MG63 (cell line): ENCODE measurements around the gene SECISBP2. TPM values are rescaled to one million over a fixed set of nuclear protein-coding genes. Genes with fewer than 3 reads are reported as not detected.

Experiments
- DNase-seq: peaks from one replicate; pipeline ENCODE4 v3.0.0-alpha.2; 2020
- H3K27me3 ChIP-seq: fragments of 250-450 bp; sonication (Bioruptor Pico); 2 replicates; pipeline ENCODE4 v1.5.1; 2020; ENCODE audit warnings: mild to moderate bottlenecking, moderate library complexity
- H3K36me3 ChIP-seq: fragments of 250-450 bp; sonication (Bioruptor Pico); 2 replicates; pipeline ENCODE4 v1.5.1; 2020; ENCODE audit warnings: mild to moderate bottlenecking, moderate library complexity
- H3K4me3 ChIP-seq: fragments of 250-450 bp; sonication (Bioruptor Pico); 2 replicates; pipeline ENCODE4 v1.5.1; 2020; ENCODE audit warnings: mild to moderate bottlenecking, moderate library complexity
- H3K9me3 ChIP-seq: fragments of 250-450 bp; sonication (Bioruptor Pico); 2 replicates; pipeline ENCODE4 v1.5.1; 2020; ENCODE audit warnings: mild to moderate bottlenecking, moderate library complexity
- total RNA-seq: library from RNA; depleted of rRNA; stranded (reverse); fragments of >200 nt; shearing (Covaris generic); gene quantifications from 2 replicates; pipeline ENCODE4 v1.2.3, GENCODE V29; 2014; ENCODE audit warnings: low replicate concordance; rRNA removed

The SECISBP2 gene
- total RNA-seq, 1 experiment from 2014 or later = 9.7 TPM

- Histone ChIP-seq H3K4me3 (no peak overlapping the region), H3K27me3 (no peaks in the 10 kb centered on the region), H3K36me3 (no peaks in the 10 kb centered on the region), H3K9me3 (no peaks in the 10 kb centered on the region)
- no peak for DNase-seq
These were observed 77.8 kb downstream of the SECISBP2 start for GRCh38 chr9:89395931-89396710.

- no peak overlapping the region for H3K4me3 ChIP-seq
- H3K9me3 ChIP-seq = no peaks in the 10 kb centered on the region
- H3K27me3 ChIP-seq = no peaks in the 10 kb centered on the region
- DNase-seq = no peak
- no peaks in the 10 kb centered on the region for H3K36me3 ChIP-seq
These were observed 79.2 kb downstream of the SECISBP2 start for GRCh38 chr9:89397471-89397870.

DNA sequence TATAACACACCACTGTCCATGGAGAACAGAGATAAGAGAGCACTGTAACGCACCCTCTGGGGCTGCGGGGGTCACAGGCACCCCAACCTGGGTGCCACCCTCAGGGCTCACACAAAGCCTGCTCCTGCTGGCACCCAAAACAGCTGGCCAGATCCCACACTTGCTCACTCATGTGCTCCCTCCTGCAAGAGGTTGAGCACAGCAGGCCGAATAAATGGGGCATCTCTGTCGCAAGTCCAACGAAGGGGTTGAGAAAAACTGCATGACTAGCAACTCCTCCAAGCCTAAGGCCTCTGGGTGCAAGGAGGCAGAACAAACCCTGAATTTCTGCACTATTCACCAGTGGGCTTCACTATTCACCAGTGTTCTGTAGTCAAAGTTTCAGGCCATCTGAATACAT lies 80.3 kb downstream of the SECISBP2 start:
- Histone ChIP-seq H3K36me3 (no peaks in the 10 kb centered on the region), H3K9me3 (no peaks in the 10 kb centered on the region), H3K4me3 (no peak overlapping the region), H3K27me3 (no peaks in the 10 kb centered on the region)
- DNase-seq = no peak

- Histone ChIP-seq H3K9me3 (no peaks in the 10 kb centered on the region), H3K4me3 (no peak overlapping the region), H3K27me3 (no peaks in the 10 kb centered on the region), H3K36me3 (no peaks in the 10 kb centered on the region)
- DNase-seq = no peak
These were observed 82.3 kb downstream of the SECISBP2 start for GRCh38 chr9:89400403-89401116.

DNA sequence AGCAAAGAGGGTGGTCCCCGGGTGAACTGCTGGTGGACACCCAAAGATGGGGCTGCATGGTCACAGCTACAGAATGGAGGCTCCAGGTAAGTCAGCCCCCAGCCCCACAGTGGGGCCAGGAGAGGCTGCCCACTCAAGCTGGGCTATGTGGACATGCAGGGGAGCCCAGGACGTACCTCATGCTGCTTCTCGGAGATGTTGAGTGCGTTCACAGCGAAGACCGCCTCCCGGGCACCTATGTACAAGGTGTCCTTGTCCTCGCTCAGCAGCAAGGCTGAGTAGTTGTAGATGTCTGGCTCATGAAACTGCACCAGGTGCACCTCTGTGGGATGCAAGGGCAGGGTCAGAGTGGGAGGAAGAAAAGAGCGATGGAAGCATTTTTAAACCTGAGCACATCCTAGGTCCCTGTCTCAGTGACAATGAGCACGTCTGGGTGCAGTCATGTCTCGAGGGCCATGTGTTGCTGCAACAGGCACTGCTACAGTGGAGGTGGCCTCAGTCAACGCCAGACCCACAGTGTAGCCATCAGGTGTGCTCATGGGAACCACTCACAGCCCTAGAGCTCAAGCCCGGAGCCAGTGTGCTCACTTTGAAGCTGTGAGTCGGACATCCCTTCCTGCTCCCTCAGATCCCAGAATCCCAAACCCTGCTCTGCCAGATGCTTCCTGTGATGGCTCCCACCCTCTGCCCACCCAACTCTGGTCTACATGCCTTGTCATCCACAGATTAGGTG lies 84.6 kb downstream of the SECISBP2 start:
- DNase-seq = no peak
- no peak overlapping the region for H3K4me3 ChIP-seq
- H3K36me3 ChIP-seq = no peaks in the 10 kb centered on the region
- H3K9me3 ChIP-seq = no peaks in the 10 kb centered on the region
- H3K27me3 ChIP-seq = no peaks in the 10 kb centered on the region

DNA sequence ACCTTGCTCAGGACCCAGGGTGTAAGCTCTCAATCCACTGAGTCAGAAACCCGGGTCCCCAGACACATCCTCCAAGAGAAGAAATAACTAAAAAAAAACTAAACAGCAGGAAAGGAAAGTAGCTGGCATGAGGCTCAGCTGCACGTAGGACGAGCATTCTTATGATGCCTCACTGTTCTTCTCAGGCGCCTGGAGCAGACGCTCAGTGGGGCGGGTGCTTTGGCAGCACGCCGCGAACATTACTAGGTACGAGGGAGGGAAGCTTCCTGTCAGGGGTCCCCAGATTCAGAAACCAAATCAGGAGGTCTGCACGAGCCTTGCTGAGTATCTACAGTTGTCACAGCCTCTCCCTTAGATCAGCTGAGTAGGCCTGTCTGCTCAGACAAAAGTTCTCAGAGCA lies 85.8 kb downstream of the SECISBP2 start:
- H3K9me3 ChIP-seq = no peaks in the 10 kb centered on the region
- H3K27me3 ChIP-seq = no peaks in the 10 kb centered on the region
- H3K36me3 ChIP-seq = no peaks in the 10 kb centered on the region
- H3K4me3 ChIP-seq = no peak overlapping the region
- no peak for DNase-seq

DNA sequence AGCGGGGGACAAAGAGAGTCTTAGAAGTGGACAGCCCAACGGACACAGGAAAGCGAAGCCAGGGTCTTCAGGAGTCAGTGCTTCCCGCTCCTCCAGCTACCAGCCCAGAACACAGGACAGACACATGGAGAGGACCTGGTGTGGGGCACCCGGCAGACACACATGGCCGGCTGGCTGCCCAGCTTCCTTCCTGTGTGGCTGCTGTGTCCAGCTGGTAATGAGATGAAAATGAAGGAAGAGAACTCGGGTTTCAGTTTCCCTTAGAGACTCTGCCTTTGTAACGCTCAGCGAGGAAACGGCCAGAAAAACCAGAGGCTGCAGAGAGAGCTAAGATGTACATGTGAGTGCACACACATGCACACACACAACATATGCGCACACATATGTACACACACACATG lies 87.5 kb downstream of the SECISBP2 start:
- Histone ChIP-seq H3K36me3 (no peaks in the 10 kb centered on the region), H3K9me3 (no peaks in the 10 kb centered on the region), H3K27me3 (no peaks in the 10 kb centered on the region), H3K4me3 (no peak overlapping the region)
- no peak for DNase-seq

- H3K27me3 ChIP-seq = no peaks in the 10 kb centered on the region
- no peak overlapping the region for H3K4me3 ChIP-seq
- H3K9me3 ChIP-seq = no peaks in the 10 kb centered on the region
- DNase-seq = no peak
- H3K36me3 ChIP-seq = no peaks in the 10 kb centered on the region
These were observed 88.8 kb downstream of the SECISBP2 start for GRCh38 chr9:89407070-89407469.

DNA sequence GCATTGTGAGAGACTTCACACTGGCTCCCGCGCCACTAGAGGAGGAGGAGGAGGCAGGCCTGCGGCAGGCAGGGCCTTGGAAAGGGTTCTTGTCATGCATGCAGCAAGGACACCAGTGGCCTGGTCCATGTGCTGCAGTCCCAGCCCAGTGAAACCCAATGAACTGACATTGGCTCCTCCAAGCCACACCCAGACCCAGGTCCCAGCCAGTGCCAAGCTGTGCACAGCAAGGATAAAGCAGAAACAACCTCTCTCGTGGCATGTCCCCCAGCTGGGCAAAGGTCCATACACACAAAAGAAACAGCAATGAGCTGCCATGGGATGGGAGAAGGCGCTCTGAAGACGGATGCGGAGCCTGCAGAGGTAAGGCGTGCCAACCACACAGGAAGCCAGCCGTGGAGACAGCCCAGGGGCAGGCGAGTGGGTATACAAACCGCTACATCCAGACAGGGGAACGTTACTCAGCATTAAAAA lies 90.4 kb downstream of the SECISBP2 start:
- H3K9me3 ChIP-seq = no peaks in the 10 kb centered on the region
- no peak overlapping the region for H3K4me3 ChIP-seq
- no peak for DNase-seq

More for the DNA sequence above, 90.4 kb downstream of the SECISBP2 start:
- Histone ChIP-seq H3K27me3 (no peaks in the 10 kb centered on the region), H3K36me3 (no peaks in the 10 kb centered on the region)

Other genes with a start within 250 kb of the SECISBP2 start
- 0.69 TPM in 1 of 2 replicates, not detected in the other for gene SHC3, start 139.7 kb upstream of the SECISBP2 start, total RNA-seq
- 326 and 335 TPM in 2 replicates for gene CKS2, start 7.3 kb upstream of the SECISBP2 start, total RNA-seq
- 0.23 and 0.86 TPM in 2 replicates for gene SEMA4D, start 179.6 kb downstream of the SECISBP2 start, total RNA-seq